SK-N-SH treated with all-trans-retinoic acid at 6 μM for 48 hours (cell line): Measurements from ENCODE around the gene PTPRC.

Source experiments
- ATAC-seq: fragments of 200-7000 bp; cut with Tn5 transposase; 3 replicates; pipeline ENCODE4 v1.9.1; 2020; ENCODE audit warnings: mild to moderate bottlenecking, moderate library complexity
- ARNTL ChIP-seq: fragments of 450-650 bp; formaldehyde crosslinking; IDR thresholded peaks from 2 replicates; pipeline ENCODE4 v1.5.0; 2020; ENCODE audit warnings: low read depth, mild to moderate bottlenecking, moderate library complexity, borderline replicate concordance
- CREB5 ChIP-seq: fragments of 250-450 bp; sonication (Bioruptor Pico); IDR thresholded peaks from 2 replicates; pipeline ENCODE4 v1.5.1; 2020; ENCODE audit warnings: low read depth, mild to moderate bottlenecking, moderate library complexity
- CSDC2 ChIP-seq: fragments of 250-450 bp; sonication (Bioruptor Pico); IDR thresholded peaks from 2 replicates; pipeline ENCODE4 v1.5.0; 2020; ENCODE audit warnings: mild to moderate bottlenecking, moderate library complexity
- CSRNP3 ChIP-seq: fragments of 250-450 bp; sonication (Bioruptor Pico); IDR thresholded peaks from 2 replicates; pipeline ENCODE4 v1.5.1; 2021; ENCODE audit warnings: mild to moderate bottlenecking, moderate library complexity
- ESRRG ChIP-seq: fragments of 250-450 bp; sonication (Bioruptor Pico); IDR thresholded peaks from 2 replicates; pipeline ENCODE4 v1.6.1; 2021; ENCODE audit warnings: mild to moderate bottlenecking
- GLIS3 ChIP-seq: fragments of 250-450 bp; sonication (Bioruptor Pico); IDR thresholded peaks from 2 replicates; pipeline ENCODE4 v1.5.0; 2020; ENCODE audit warnings: mild to moderate bottlenecking, moderate library complexity
- ISL1 ChIP-seq: fragments of 250-450 bp; sonication (Bioruptor Pico); IDR thresholded peaks from 2 replicates; pipeline ENCODE4 v2.1.2; 2022; ENCODE audit warnings: mild to moderate bottlenecking, moderate library complexity
- OSR1 ChIP-seq: fragments of 250-450 bp; sonication (Bioruptor Pico); IDR thresholded peaks from 2 replicates; pipeline ENCODE4 v1.8.0; 2022; ENCODE audit warnings: moderate library complexity, mild to moderate bottlenecking, inconsistent platforms
- POU6F1 ChIP-seq: fragments of 250-450 bp; sonication (Bioruptor Pico); IDR thresholded peaks from 2 replicates; pipeline ENCODE4 v1.8.0; 2021; ENCODE audit warnings: low read depth, mild to moderate bottlenecking, moderate library complexity, borderline replicate concordance
- PPARA ChIP-seq: fragments of 250-450 bp; sonication (Bioruptor Pico); IDR thresholded peaks from 2 replicates; pipeline ENCODE4 v1.5.0; 2020; ENCODE audit warnings: mild to moderate bottlenecking, borderline replicate concordance
- RARB ChIP-seq: fragments of 250-450 bp; sonication (Bioruptor Pico); IDR thresholded peaks from 2 replicates; pipeline ENCODE4 v1.8.0; 2021; ENCODE audit warnings: mild to moderate bottlenecking, moderate library complexity
- SNAI2 ChIP-seq: fragments of 250-450 bp; sonication (Bioruptor Pico); IDR thresholded peaks from 2 replicates; pipeline ENCODE4 v1.5.0; 2020; ENCODE audit warnings: mild to moderate bottlenecking, moderate library complexity
- TCF4 ChIP-seq: fragments of 250-450 bp; sonication (Bioruptor Pico); IDR thresholded peaks from 2 replicates; pipeline ENCODE4 v1.8.0; 2021; ENCODE audit warnings: mild to moderate bottlenecking, moderate library complexity, borderline replicate concordance
- TOX ChIP-seq: fragments of 250-450 bp; sonication (Bioruptor Pico); IDR thresholded peaks from 2 replicates; pipeline ENCODE4 v1.8.0; 2021; ENCODE audit warnings: mild to moderate bottlenecking, moderate library complexity, borderline replicate concordance
- TSHZ2 ChIP-seq: fragments of 250-450 bp; sonication (Bioruptor Pico); IDR thresholded peaks from 2 replicates; pipeline ENCODE4 v1.5.0; 2020; ENCODE audit warnings: mild to moderate bottlenecking, moderate library complexity
- ZC3H10 ChIP-seq: fragments of 250-450 bp; sonication (Bioruptor Pico); IDR thresholded peaks from 2 replicates; pipeline ENCODE4 v1.5.1; 2021; ENCODE audit warnings: mild to moderate bottlenecking, moderate library complexity
- ZFP3 ChIP-seq: fragments of 250-450 bp; sonication (Bioruptor Pico); IDR thresholded peaks from 2 replicates; pipeline ENCODE4 v1.5.0; 2020; ENCODE audit warnings: mild to moderate bottlenecking, moderate library complexity
- ZFP30 ChIP-seq: fragments of 450-650 bp; formaldehyde crosslinking; IDR thresholded peaks from 2 replicates; pipeline ENCODE4 v1.5.0; 2022; ENCODE audit warnings: mild to moderate bottlenecking, moderate library complexity
- ZNF565 ChIP-seq: fragments of 450-650 bp; formaldehyde crosslinking; conservative IDR thresholded peaks from 2 replicates; pipeline ENCODE4 v1.5.0; 2020; ENCODE audit warnings: low read depth, mild to moderate bottlenecking, moderate library complexity
- ZNF70 ChIP-seq: fragments of 450-650 bp; formaldehyde crosslinking; IDR thresholded peaks from 2 replicates; pipeline ENCODE4 v1.5.0; 2020; ENCODE audit warnings: mild to moderate bottlenecking, moderate library complexity
- ZNF8 ChIP-seq: fragments of 450-650 bp; formaldehyde crosslinking; IDR thresholded peaks from 2 replicates; pipeline ENCODE4 v1.5.0; 2020; ENCODE audit warnings: mild to moderate bottlenecking, moderate library complexity

Gene PTPRC, protein sequence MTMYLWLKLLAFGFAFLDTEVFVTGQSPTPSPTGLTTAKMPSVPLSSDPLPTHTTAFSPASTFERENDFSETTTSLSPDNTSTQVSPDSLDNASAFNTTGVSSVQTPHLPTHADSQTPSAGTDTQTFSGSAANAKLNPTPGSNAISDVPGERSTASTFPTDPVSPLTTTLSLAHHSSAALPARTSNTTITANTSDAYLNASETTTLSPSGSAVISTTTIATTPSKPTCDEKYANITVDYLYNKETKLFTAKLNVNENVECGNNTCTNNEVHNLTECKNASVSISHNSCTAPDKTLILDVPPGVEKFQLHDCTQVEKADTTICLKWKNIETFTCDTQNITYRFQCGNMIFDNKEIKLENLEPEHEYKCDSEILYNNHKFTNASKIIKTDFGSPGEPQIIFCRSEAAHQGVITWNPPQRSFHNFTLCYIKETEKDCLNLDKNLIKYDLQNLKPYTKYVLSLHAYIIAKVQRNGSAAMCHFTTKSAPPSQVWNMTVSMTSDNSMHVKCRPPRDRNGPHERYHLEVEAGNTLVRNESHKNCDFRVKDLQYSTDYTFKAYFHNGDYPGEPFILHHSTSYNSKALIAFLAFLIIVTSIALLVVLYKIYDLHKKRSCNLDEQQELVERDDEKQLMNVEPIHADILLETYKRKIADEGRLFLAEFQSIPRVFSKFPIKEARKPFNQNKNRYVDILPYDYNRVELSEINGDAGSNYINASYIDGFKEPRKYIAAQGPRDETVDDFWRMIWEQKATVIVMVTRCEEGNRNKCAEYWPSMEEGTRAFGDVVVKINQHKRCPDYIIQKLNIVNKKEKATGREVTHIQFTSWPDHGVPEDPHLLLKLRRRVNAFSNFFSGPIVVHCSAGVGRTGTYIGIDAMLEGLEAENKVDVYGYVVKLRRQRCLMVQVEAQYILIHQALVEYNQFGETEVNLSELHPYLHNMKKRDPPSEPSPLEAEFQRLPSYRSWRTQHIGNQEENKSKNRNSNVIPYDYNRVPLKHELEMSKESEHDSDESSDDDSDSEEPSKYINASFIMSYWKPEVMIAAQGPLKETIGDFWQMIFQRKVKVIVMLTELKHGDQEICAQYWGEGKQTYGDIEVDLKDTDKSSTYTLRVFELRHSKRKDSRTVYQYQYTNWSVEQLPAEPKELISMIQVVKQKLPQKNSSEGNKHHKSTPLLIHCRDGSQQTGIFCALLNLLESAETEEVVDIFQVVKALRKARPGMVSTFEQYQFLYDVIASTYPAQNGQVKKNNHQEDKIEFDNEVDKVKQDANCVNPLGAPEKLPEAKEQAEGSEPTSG (N-terminal part only)

DNA sequence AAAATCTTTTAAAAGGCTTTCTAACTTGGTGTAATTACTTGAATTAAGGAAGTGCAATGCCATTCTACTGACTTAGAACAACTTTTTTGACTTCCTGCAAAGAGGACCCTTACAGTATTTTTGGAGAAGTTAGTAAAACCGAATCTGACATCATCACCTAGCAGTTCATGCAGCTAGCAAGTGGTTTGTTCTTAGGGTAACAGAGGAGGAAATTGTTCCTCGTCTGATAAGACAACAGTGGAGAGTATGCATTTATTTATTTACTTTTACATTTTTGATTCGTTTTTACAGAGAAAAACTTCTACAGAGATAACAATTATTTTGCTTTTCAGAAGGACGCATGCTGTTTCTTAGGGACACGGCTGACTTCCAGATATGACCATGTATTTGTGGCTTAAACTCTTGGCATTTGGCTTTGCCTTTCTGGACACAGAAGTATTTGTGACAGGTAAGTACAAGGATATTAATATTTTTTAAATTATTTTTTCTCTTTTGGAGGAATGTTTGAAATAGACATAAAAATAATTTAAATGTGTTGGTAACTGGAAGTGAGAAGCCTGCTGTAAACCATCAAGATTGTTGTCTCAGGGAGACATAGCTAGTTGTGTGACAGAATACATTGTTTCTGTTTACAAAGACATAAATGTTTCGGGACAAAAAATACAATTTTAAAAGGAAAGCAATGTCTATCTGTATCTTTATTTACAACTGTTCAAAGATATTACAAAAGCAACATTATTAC, at the start of gene PTPRC:
Gene PTPRC, plus strand, starts transcription at position 147 of the 742 bp plus-strand sequence. Its CDS starts 229 bp downstream, at position 376.
- TF ChIP-seq ZFP30 (CRISPR knock-in tag) = no peak
- TF ChIP-seq CSDC2 = no peak
- TF ChIP-seq ZFP3 (CRISPR knock-in tag) = no peak
- no peak for TF ChIP-seq SNAI2 (CRISPR knock-in tag)
- TF ChIP-seq OSR1 (CRISPR knock-in tag) = no peak
- no peak for TF ChIP-seq ZNF565 (CRISPR knock-in tag)
- TF ChIP-seq GLIS3 = no peak
- no peak for TF ChIP-seq ARNTL (CRISPR knock-in tag)
- TF ChIP-seq RARB (CRISPR knock-in tag) = no peak
- no peak for TF ChIP-seq TOX (CRISPR knock-in tag)
- no peak for TF ChIP-seq CSRNP3 (CRISPR knock-in tag)
- TF ChIP-seq ISL1 (CRISPR knock-in tag) = no peak
- TF ChIP-seq PPARA (CRISPR knock-in tag) = no peak
- TF ChIP-seq ZNF8 (CRISPR knock-in tag) = no peak
- TF ChIP-seq CREB5 = no peak
- TF ChIP-seq ZC3H10 (CRISPR knock-in tag) = no peak
- ATAC-seq = no peak

DNA sequence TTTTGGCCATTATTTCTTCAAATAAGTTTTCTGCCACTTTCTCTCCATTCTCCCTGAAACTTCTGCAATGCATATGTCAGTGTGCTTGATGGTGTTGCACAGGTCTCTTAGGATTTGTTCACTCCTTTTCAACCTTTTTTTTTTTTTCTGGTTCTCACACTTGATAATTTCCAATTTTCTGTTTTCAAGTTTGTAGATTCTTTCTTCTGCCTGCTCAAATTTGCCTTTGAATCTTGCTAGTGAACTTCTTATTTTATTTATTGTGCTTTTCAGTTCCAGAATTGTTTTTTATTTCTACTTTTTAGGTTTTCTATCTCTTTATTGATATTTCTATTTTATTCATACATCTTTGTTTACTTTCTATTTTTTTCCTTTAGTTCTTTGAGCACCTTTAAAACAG, 48.4 kb upstream of the PTPRC start:
- no peak for ATAC-seq
- TF ChIP-seq CREB5 (no peak), ZFP30 (CRISPR knock-in tag) (peak; percentile 70), ZNF8 (CRISPR knock-in tag) (no peak), ZNF565 (CRISPR knock-in tag) (no peak)

- ATAC-seq = no peak
- TF ChIP-seq ZNF70 (CRISPR knock-in tag) (no peak), ZC3H10 (CRISPR knock-in tag) (no peak), ZNF565 (CRISPR knock-in tag) (no peak), ISL1 (CRISPR knock-in tag) (no peak), POU6F1 (CRISPR knock-in tag) (no peak), ZFP3 (CRISPR knock-in tag) (no peak), ESRRG (no peak), TCF4 (CRISPR knock-in tag) (no peak), TSHZ2 (CRISPR knock-in tag) (no peak), ZFP30 (CRISPR knock-in tag) (no peak), CREB5 (no peak), RARB (CRISPR knock-in tag) (no peak), CSDC2 (no peak), PPARA (CRISPR knock-in tag) (no peak), ARNTL (CRISPR knock-in tag) (no peak), GLIS3 (no peak), SNAI2 (CRISPR knock-in tag) (no peak), ZNF8 (CRISPR knock-in tag) (no peak), OSR1 (CRISPR knock-in tag) (no peak)
Measured at GRCh38 chr1:198595765-198596164, 43.1 kb upstream of the PTPRC start.
